Left lobe of liver (tissue), 2 donors: ENCODE results near the gene DNAI7. TPM values are rescaled to one million over a fixed set of nuclear protein-coding genes. Genes with fewer than 3 reads are reported as not detected.
A peak's percentile ranks its signal among the peaks of the same experiment; 100 is the strongest.

Experiments used
- ATAC-seq: fragments of 200-7000 bp; cut with Tn5 transposase; one replicate; pipeline ENCODE4 v1.9.1; 2020; ENCODE audit warnings: mild to moderate bottlenecking, moderate library complexity
- DNase-seq: peaks from one replicate; pipeline ENCODE4 v3.0.0-alpha.2; 2020; ENCODE audit warnings: low spot score
- total RNA-seq: library from RNA; stranded (reverse); gene quantifications from one replicate; pipeline ENCODE4 v1.2.1, GENCODE V29; 2021
- donor health status: DM: no; HTN: no; CAD: no; lungs with moderate emphysema.
- donor health status: DM: no; HTN: yes; CAD: no.

DNAI7 gene
- total RNA-seq: not detected

GRCh38 chr12:25195056-25195971 lies at the start of gene DNAI7, which contains the start of gene ETFRF1:
Gene DNAI7 (minus strand): TSS chr12:25195160. CDS start chr12:25195078, 82 bp downstream.
Gene ETFRF1 (plus strand): TSS chr12:25195237. CDS start chr12:25203957, 8,720 bp downstream.
- ATAC-seq (peak; percentile 99), DNase-seq (peak; percentile 98)

- DNase-seq (no peak), ATAC-seq (no peak)
Observed at GRCh38 chr12:25243680-25243990, 48.7 kb upstream of the DNAI7 start.

- peak; percentile 42 for ATAC-seq
- no peak for DNase-seq
Observed at GRCh38 chr12:25242981-25243679, 48.2 kb upstream of the DNAI7 start.

- DNase-seq (no peak), ATAC-seq (peak; percentile 80)
Observed at GRCh38 chr12:25241167-25242020, 46.4 kb upstream of the DNAI7 start.

- ATAC-seq (no peak), DNase-seq (no peak)
Observed at GRCh38 chr12:25236626-25237025, 41.7 kb upstream of the DNAI7 start.

- DNase-seq: no peak
- ATAC-seq: no peak
Observed at GRCh38 chr12:25236190-25236589, 41.2 kb upstream of the DNAI7 start.

GRCh38 chr12:25213338-25213737 lies 18.4 kb upstream of the DNAI7 start:
- no peak for ATAC-seq
- DNase-seq: no peak

- DNase-seq: peak; percentile 77
Observed at GRCh38 chr12:25208554-25208953, 13.6 kb upstream of the DNAI7 start.

GRCh38 chr12:25207846-25208245 lies 12.9 kb upstream of the DNAI7 start:
- DNase-seq: no peak
- peak; percentile 30 for ATAC-seq

More at GRCh38 chr12:25208554-25208953, 13.6 kb upstream of the DNAI7 start:
- peak; percentile 97 for ATAC-seq

- DNase-seq (no peak), ATAC-seq (no peak)
Observed at GRCh38 chr12:25207411-25207810, 12.5 kb upstream of the DNAI7 start.

GRCh38 chr12:25202137-25202536 lies 7.2 kb upstream of the DNAI7 start:
- DNase-seq (no peak), ATAC-seq (peak; percentile 21)

GRCh38 chr12:25200703-25201102 lies 5.7 kb upstream of the DNAI7 start:
- DNase-seq (no peak), ATAC-seq (peak; percentile 56)

GRCh38 chr12:25197608-25198007 lies 2.6 kb upstream of the DNAI7 start:
- no peak for ATAC-seq
- no peak for DNase-seq

- no peak for ATAC-seq
Observed at GRCh38 chr12:25194722-25195055, 271 bp downstream of the DNAI7 start.

GRCh38 chr12:25194214-25194613 lies 746 bp downstream of the DNAI7 start:
- ATAC-seq (no peak), DNase-seq (no peak)

More at GRCh38 chr12:25194722-25195055, 271 bp downstream of the DNAI7 start:
- DNase-seq: no peak

GRCh38 chr12:25190793-25191192 lies 4.2 kb downstream of the DNAI7 start:
- ATAC-seq (no peak), DNase-seq (no peak)

- ATAC-seq (no peak), DNase-seq (no peak)
Observed at GRCh38 chr12:25189656-25190055, 5.3 kb downstream of the DNAI7 start.

GRCh38 chr12:25187781-25188180 lies 7.2 kb downstream of the DNAI7 start:
- DNase-seq: no peak

GRCh38 chr12:25186788-25187402 lies 8.1 kb downstream of the DNAI7 start:
- ATAC-seq (peak; percentile 62), DNase-seq (no peak)

More at GRCh38 chr12:25187781-25188180, 7.2 kb downstream of the DNAI7 start:
- no peak for ATAC-seq

GRCh38 chr12:25186038-25186787 lies 8.7 kb downstream of the DNAI7 start:
- ATAC-seq: peak; percentile 35
- no peak for DNase-seq
